ENCODE measurements around the gene ARHGAP15. TPM values are rescaled to one million over a fixed set of nuclear protein-coding genes. Genes with fewer than 3 reads are reported as not detected.

The ARHGAP15 gene
- polyA plus RNA-seq, 2 of the 4 experiments (the other 2 are of a cell fraction), result 0.34 TPM; not detected in 1

DNA sequence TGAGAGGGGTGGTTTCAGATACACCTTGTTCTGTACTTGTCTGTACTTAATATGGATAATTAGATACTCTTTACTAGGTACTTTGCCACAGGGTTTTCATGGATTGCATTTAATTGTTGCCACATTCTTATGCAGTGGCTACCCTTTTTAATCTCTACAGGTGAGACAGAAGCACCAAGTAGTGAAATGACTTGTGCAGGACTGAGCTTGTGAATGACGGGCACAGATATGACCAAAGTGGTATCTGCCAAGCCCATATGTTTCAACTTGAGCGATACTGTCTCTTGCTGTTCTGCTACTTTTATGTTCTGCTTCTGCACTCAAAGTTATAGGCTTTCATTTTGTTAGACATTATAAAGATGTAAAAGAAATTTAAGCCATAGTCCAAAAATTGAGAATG, 288.2 kb downstream of the ARHGAP15 start:
- Histone ChIP-seq H3K4me3 (no peak overlapping the region), H3K9me3 (no peaks in the 10 kb centered on the region), H3K4me2 (no peak overlapping the region), H3K27ac (no peak overlapping the region), H3K4me1 (no peaks in the 10 kb centered on the region)
- no peak for FAIRE-seq
- ChIA-PET CTCF (no interaction called here), POLR2A (no interaction called here)
- TF ChIP-seq RAD21 (conservative IDR thresholded peaks at IDR 0.05 in 1 of 2, IDR thresholded peaks at IDR 0.05 in 1 of 2) (no peak), ATOH8 (CRISPR knock-in tag; IDR thresholded peaks at IDR 0.05; ENCODE audit: low read depth) (no peak), NPAS2 (CRISPR knock-in tag; IDR thresholded peaks at IDR 0.05; ENCODE audit: borderline replicate concordance) (no peak), GATA3 (IDR thresholded peaks at IDR 0.05; ENCODE audit: borderline replicate concordance) (no peak), BHLHE40 (IDR thresholded peaks at IDR 0.05; ENCODE audit: low read depth, low read length) (no peak), ESRRA (IDR thresholded peaks at IDR 0.05; ENCODE audit: borderline replicate concordance, low read length) (no peak)
- TF ChIP-seq, protein P1, sequence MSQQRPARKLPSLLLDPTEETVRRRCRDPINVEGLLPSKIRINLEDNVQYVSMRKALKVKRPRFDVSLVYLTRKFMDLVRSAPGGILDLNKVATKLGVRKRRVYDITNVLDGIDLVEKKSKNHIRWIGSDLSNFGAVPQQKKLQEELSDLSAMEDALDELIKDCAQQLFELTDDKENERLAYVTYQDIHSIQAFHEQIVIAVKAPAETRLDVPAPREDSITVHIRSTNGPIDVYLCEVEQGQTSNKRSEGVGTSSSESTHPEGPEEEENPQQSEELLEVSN (IDR thresholded peaks at IDR 0.05; ENCODE audit: borderline replicate concordance, low read depth), result no peak
- DNase-seq (ENCODE audit: low read depth in 1 of 2, low spot score in 1 of 2), result no peak
- no peak for ATAC-seq
- 60% methylated on average over 2 of the region's 2 CpGs for WGBS (ENCODE audit: missing lambda C conversion rate)

- ATAC-seq (no peak), FAIRE-seq (no peak)
- CTCF ChIA-PET, result interaction anchor here (0.6 kb wide), 1 partner anchor 247 kb away, joined by 3 read pairs; no protein-coding TSS in a partner anchor
These were observed 291.1 kb downstream of the ARHGAP15 start for GRCh38 chr2:143420313-143420712.

DNA sequence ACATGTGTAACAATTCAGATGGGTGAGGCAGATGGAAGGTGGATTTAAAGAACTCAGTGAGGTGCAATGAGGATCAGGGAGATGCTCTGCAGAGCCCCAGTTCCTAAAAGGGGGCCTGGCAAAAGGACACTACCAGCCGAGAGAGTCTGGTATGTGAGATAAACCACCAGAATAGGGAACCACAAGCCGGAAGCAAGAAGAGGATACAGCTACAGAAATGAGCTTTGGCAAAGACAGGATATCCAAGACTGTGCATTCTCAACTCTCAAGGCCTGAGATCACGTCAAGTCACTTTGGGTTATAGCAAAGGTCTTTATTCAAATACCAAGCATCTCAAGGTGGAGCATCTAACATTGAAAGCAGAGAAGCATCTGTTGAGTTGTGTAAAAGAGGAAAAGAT, 293.5 kb downstream of the ARHGAP15 start:
- H3K4me3 ChIP-seq, result no peak overlapping the region
- H3K4me1 ChIP-seq, result no peaks in the 10 kb centered on the region
- ChIA-PET CTCF (no interaction called here), POLR2A (no interaction called here)
- ATAC-seq (no peak), DNase-seq (ENCODE audit: low read depth in 1 of 2, low spot score in 1 of 2) (no peak), FAIRE-seq (no peak)
- H3K9me3 ChIP-seq, result no peaks in the 10 kb centered on the region
- TF ChIP-seq RNF2 (IDR thresholded peaks at IDR 0.05; ENCODE audit: borderline replicate concordance, low read depth) (no peak), CEBPB (IDR thresholded peaks at IDR 0.05) (no peak), JUNB (IDR thresholded peaks at IDR 0.05) (no peak), KDM1A (IDR thresholded peaks at IDR 0.05; ENCODE audit: low read depth) (no peak), CHD4 (IDR thresholded peaks at IDR 0.05; ENCODE audit: borderline replicate concordance) (no peak), ZSCAN20 (CRISPR knock-in tag; IDR thresholded peaks at IDR 0.05) (no peak), HOXB13 (CRISPR knock-in tag; IDR thresholded peaks at IDR 0.05; ENCODE audit: low read depth) (no peak), SREBF2 (IDR thresholded peaks at IDR 0.05) (no peak), NR3C1 (IDR thresholded peaks at IDR 0.05) (no peak), FOXS1 (CRISPR knock-in tag; IDR thresholded peaks at IDR 0.05) (no peak)
- TF ChIP-seq, protein P2, sequence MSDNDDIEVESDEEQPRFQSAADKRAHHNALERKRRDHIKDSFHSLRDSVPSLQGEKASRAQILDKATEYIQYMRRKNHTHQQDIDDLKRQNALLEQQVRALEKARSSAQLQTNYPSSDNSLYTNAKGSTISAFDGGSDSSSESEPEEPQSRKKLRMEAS (IDR thresholded peaks at IDR 0.05), result no peak
- TF ChIP-seq, protein P1 (IDR thresholded peaks at IDR 0.05; ENCODE audit: borderline replicate concordance, low read depth), result no peak
- 32% methylated on average over 3 of the region's 3 CpGs for WGBS (ENCODE audit: missing lambda C conversion rate)
- no peak overlapping the region for H3K27ac ChIP-seq
- H3K4me2 ChIP-seq, result no peak overlapping the region

More at GRCh38 chr2:143420313-143420712, 291.1 kb downstream of the ARHGAP15 start:
- WGBS (ENCODE audit: missing lambda C conversion rate), result 45% methylated on average over 3 of the region's 3 CpGs
- no peaks in the 10 kb centered on the region for H3K9me3 ChIP-seq
- POLR2A ChIA-PET, result no interaction called here
- no peak for DNase-seq (ENCODE audit: low read depth in 1 of 2, low spot score in 1 of 2)
- H3K4me2 ChIP-seq, result no peak overlapping the region
- no peaks in the 10 kb centered on the region for H3K4me1 ChIP-seq
- no peak overlapping the region for H3K27ac ChIP-seq
- TF ChIP-seq CBX8 (IDR thresholded peaks at IDR 0.05), result no peak
- no peak for TF ChIP-seq FOSB (CRISPR knock-in tag; IDR thresholded peaks at IDR 0.05)
- no peak for TF ChIP-seq HDAC2 (IDR thresholded peaks at IDR 0.05)
- TF ChIP-seq ATOH8 (CRISPR knock-in tag; IDR thresholded peaks at IDR 0.05; ENCODE audit: low read depth), result no peak
- no peak for TF ChIP-seq MAFK (IDR thresholded peaks at IDR 0.05; ENCODE audit: partially characterized antibody)
- TF ChIP-seq KDM5A (IDR thresholded peaks at IDR 0.05), result no peak
- TF ChIP-seq NR3C1 (IDR thresholded peaks at IDR 0.05), result no peak
- TF ChIP-seq RCOR1 (IDR thresholded peaks at IDR 0.05; ENCODE audit: low read depth, low read length), result no peak
- TF ChIP-seq RFX5 (IDR thresholded peaks at IDR 0.05), result no peak
- TF ChIP-seq MYC (IDR thresholded peaks at IDR 0.05; ENCODE audit: borderline replicate concordance, low read length), result no peak
- TF ChIP-seq BHLHE40 (IDR thresholded peaks at IDR 0.05; ENCODE audit: low read depth, low read length), result no peak
- no peak for TF ChIP-seq RARB (CRISPR knock-in tag; IDR thresholded peaks at IDR 0.05)
- no peak for TF ChIP-seq ZSCAN20 (CRISPR knock-in tag; IDR thresholded peaks at IDR 0.05)
- no peak for TF ChIP-seq SMC3 (IDR thresholded peaks at IDR 0.05)
- TF ChIP-seq EP300 (IDR thresholded peaks at IDR 0.05), result no peak
- H3K4me3 ChIP-seq, result no peak overlapping the region

Measured in A549 (cell line).